Endothelial cell of umbilical vein (primary cell): ENCODE measurements around the gene MPG. TPM values are rescaled to one million over a fixed set of nuclear protein-coding genes. Genes with fewer than 3 reads are reported as not detected.
A peak's percentile ranks its signal among the peaks of the same experiment; 100 is the strongest.

Experiments used
- BruUV-seq: library from RNA; stranded (reverse); fragments of 400-500 nt; replicated peaks from 2 replicates; lab custom pipeline; 2021; lab: Mats Ljungman, UMichigan
- CTCF ChIA-PET: fragments of 300-600, 350-600 bp; sonication (Branson Sonifier 250); formaldehyde crosslinking; loops from one replicate; lab custom pipeline; 2021; ENCODE audit warnings: antibody characterized with exemption, inconsistent platforms; lab: Charles Lee
- POLR2A ChIA-PET: fragments of 300-600, 350-600 bp; sonication (Branson Sonifier 250); formaldehyde crosslinking; loops from one replicate; lab custom pipeline; 2021; ENCODE audit warnings: antibody characterized with exemption, inconsistent platforms; lab: Charles Lee
- DNase-seq: peaks from one replicate; pipeline ENCODE4 v3.0.0-alpha.2; 2011; ENCODE audit warnings: low read depth, low spot score
- FAIRE-seq: peaks from 2 replicates; lab custom pipeline; 2011; peaks lifted over from hg19 to GRCh38; lab: Jason Lieb, UNC
- H2AFZ ChIP-seq: 2 replicates; pipeline ENCODE4 v1.6.0; 2012; ENCODE audit warnings: low read depth, low read length, control low read depth, inconsistent platforms
- H3K27ac ChIP-seq: 2 replicates; pipeline ENCODE4 v1.5.1; 2011; ENCODE audit warnings: low read depth, mild to moderate bottlenecking, control low read depth, low read length, moderate library complexity; ENCODE audit not compliant: insufficient read depth
- H3K27me3 ChIP-seq, 2 experiments: 2 replicates each; pipeline versions ENCODE4 v1.6.0 to v1.6.1; 2011; ENCODE audit warnings: low read length in 2 of 2, mixed read lengths in 1 of 2; ENCODE audit not compliant: control insufficient read depth in 2 of 2, insufficient read depth in 2 of 2
- H3K36me3 ChIP-seq, 2 experiments: 2 replicates in 1 of 2; 3 replicates in 1 of 2; pipeline ENCODE4 v1.5.1; 2011; ENCODE audit warnings: low read length in 2 of 2, mild to moderate bottlenecking in 1 of 2, moderate library complexity in 1 of 2; ENCODE audit not compliant: control insufficient read depth in 2 of 2, insufficient read depth in 2 of 2; ENCODE audit errors: extremely low read depth in 1 of 2
- H3K4me1 ChIP-seq: 3 replicates; pipeline ENCODE4 v1.5.1; 2011; ENCODE audit warnings: mild to moderate bottlenecking, low read length; ENCODE audit not compliant: control insufficient read depth, insufficient read depth; ENCODE audit errors: extremely low read depth
- H3K4me2 ChIP-seq: 2 replicates; pipeline ENCODE4 v1.6.1; 2011; ENCODE audit warnings: low read length, control low read depth, mixed read lengths; ENCODE audit not compliant: insufficient read depth
- H3K4me3 ChIP-seq, 3 experiments: fragments of 200-600 bp in 1 of 3; sonication (generic), shearing (Covaris generic) in 1 of 3; replicated peaks in 1 of 3; 2 replicates each; pipeline ENCODE4 v1.5.1; 2011 to 2016; ENCODE audit warnings: control low read depth in 3 of 3, low read length in 3 of 3, mild to moderate bottlenecking in 2 of 3, inconsistent platforms in 1 of 3, low read depth in 1 of 3, moderate library complexity in 1 of 3; ENCODE audit not compliant: insufficient read depth in 1 of 3
- H3K79me2 ChIP-seq: 2 replicates; pipeline ENCODE4 v1.6.0; 2012; ENCODE audit warnings: low read length, inconsistent platforms; ENCODE audit not compliant: control insufficient read depth, insufficient read depth
- H3K9ac ChIP-seq: replicated peaks from 2 replicates; pipeline ENCODE3; 2011; ENCODE audit warnings: low read length, control low read depth; ENCODE audit not compliant: insufficient read depth; ENCODE audit errors: extremely low read depth
- H3K9me1 ChIP-seq: replicated peaks from 3 replicates; pipeline ENCODE4 v1.6.0; 2011; ENCODE audit warnings: mild to moderate bottlenecking, low read length; ENCODE audit not compliant: control insufficient read depth, insufficient read depth; ENCODE audit errors: extremely low read depth
- H3K9me3 ChIP-seq: replicated peaks from 2 replicates; pipeline ENCODE4 v1.5.1; 2012; ENCODE audit warnings: low read length, inconsistent platforms; ENCODE audit not compliant: control insufficient read depth, insufficient read depth
- H4K20me1 ChIP-seq: replicated peaks from 2 replicates; pipeline ENCODE3; 2011; ENCODE audit warnings: mild to moderate bottlenecking, low read length; ENCODE audit not compliant: control insufficient read depth, insufficient read depth; ENCODE audit errors: extremely low read depth
- CTCF ChIP-seq, 2 donors: IDR thresholded peaks; 1 replicate in 1 of 2; 2 replicates in 1 of 2; pipeline ENCODE4 v1.5.1; 2011; ENCODE audit warnings: low read length in 2 of 2, mild to moderate bottlenecking in 2 of 2, moderate library complexity in 2 of 2, control low read depth in 1 of 2, inconsistent platforms in 1 of 2, low read depth in 1 of 2; ENCODE audit not compliant: insufficient read depth in 1 of 2; ENCODE audit errors: extremely low read depth in 1 of 2
- EZH2 ChIP-seq: IDR thresholded peaks from 2 replicates; pipeline ENCODE4 v1.6.1; 2012; ENCODE audit warnings: borderline replicate concordance, low read depth, mild to moderate bottlenecking, moderate library complexity, low read length, inconsistent platforms; ENCODE audit not compliant: severe bottlenecking
- FOS ChIP-seq: IDR thresholded peaks from 2 replicates; pipeline ENCODE4 v1.6.1; 2011; ENCODE audit warnings: mild to moderate bottlenecking, low read length, moderate library complexity, borderline replicate concordance; ENCODE audit not compliant: insufficient read depth
- GATA2 ChIP-seq: IDR thresholded peaks from 2 replicates; pipeline ENCODE4 v1.7.0; 2011; ENCODE audit warnings: low read depth, mild to moderate bottlenecking, moderate library complexity, mixed read lengths, low read length; ENCODE audit not compliant: insufficient read length, insufficient read depth
- JUN ChIP-seq: IDR thresholded peaks from 2 replicates; pipeline ENCODE4 v1.6.1; 2011; ENCODE audit warnings: borderline replicate concordance, low read depth; ENCODE audit not compliant: insufficient read length, insufficient read depth
- MAX ChIP-seq: IDR thresholded peaks from 2 replicates; pipeline ENCODE4 v1.6.1; 2011; ENCODE audit not compliant: insufficient read depth, insufficient read length
- MYC ChIP-seq: IDR thresholded peaks from one replicate; pipeline ENCODE4 v1.6.1; 2011; ENCODE audit warnings: mild to moderate bottlenecking, low read depth, low read length
- POLR2A ChIP-seq: IDR thresholded peaks from 2 replicates; pipeline ENCODE4 v1.6.1; 2012; ENCODE audit warnings: low read depth, mild to moderate bottlenecking, control low read depth, low read length
- POLR2AphosphoS5 ChIP-seq: IDR thresholded peaks from 2 replicates; pipeline ENCODE4 v1.6.1; 2012; ENCODE audit warnings: low read depth, mild to moderate bottlenecking, control low read depth, low read length, moderate library complexity; ENCODE audit not compliant: insufficient read depth
- dilution Hi-C: fragments of 300-500 bp; cut with MboI; formaldehyde crosslinking; loops from one replicate; pipeline ENCODE4 v1.15.0; 2019; ENCODE audit warnings: low sequenced_read_pairs; ENCODE audit not compliant: extremely low pct_ligation_motif_present
- intact Hi-C: fragments of 100-400 bp; cut with micrococcal nuclease; formaldehyde crosslinking; loops from one replicate; pipeline ENCODE4 v1.10.0; 2022
- polyA plus RNA-seq, 4 experiments: library from polyadenylated mRNA; depleted of rRNA in 3 of 4; stranded (reverse) in 3 of 4; unstranded in 1 of 4; fragments of >200 nt; gene quantifications; 2 replicates each; pipeline versions ENCODE4 v1.2.1 to v1.2.3, GENCODE V29; 2011 to 2012; ENCODE audit warnings: missing spikeins in 1 of 4
- total RNA-seq: library from RNA; stranded (reverse); gene quantifications from 2 replicates; pipeline ENCODE4 v1.2.3, GENCODE V29; 2021

MPG gene
- total and polyA plus RNA-seq, 2 donors (not counting 3 experiments of a cell fraction or from before 2014, with no cell fraction given), result 70.5 to 140 TPM

DNA sequence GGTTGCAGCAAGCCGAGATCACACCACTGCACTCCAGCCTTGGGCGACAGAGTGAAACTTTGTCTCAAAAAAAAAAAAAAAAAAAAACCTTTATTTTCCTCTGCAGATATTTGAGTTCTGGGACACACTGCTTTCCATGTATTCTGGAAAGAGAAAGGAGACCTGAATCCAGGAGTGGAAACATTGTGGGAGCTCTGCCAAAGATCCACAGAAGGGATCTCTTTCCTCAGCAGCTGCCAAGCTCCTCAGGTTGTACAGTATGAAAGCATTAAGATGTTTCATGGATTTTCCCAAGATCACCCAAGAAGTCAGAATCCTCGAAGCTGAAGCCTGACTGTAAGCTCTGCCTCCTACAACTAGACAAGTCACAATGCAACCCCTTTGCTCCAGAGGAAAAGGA is 47.0 kb downstream of the MPG start:
- Histone ChIP-seq H3K4me1 (no peaks in the 10 kb centered on the region), H3K4me3 (no peak overlapping the region), H3K9me3 (no peaks in the 10 kb centered on the region), H3K36me3 (peaks cover 0 to 5% of the 10 kb centered on the region in 2 experiments), H3K9ac (no peak overlapping the region), H3K27me3 (no peaks in the 10 kb centered on the region), H2AFZ (no peak overlapping the region), H3K27ac (no peak overlapping the region), H4K20me1 (no peaks in the 10 kb centered on the region), H3K79me2 (no peaks in the 10 kb centered on the region), H3K4me2 (no peak overlapping the region), H3K9me1 (no peaks in the 10 kb centered on the region)
- BruUV-seq, result no TSS peak
- ChIA-PET CTCF (interaction anchor here (1.4 kb wide), 1 partner anchor 18 kb away, joined by 7 read pairs; no protein-coding TSS in a partner anchor), POLR2A (no interaction called here)
- DNase-seq (no peak), FAIRE-seq (peak; percentile 38)
- dilution Hi-C loops (no loop called here), intact Hi-C loops (no loop called here)
- TF ChIP-seq JUN (no peak), MAX (no peak), MYC (no peak), CTCF (IDR thresholded peaks at IDR 0.05; ENCODE audit: extremely low read depth in 1 of 2, insufficient read depth in 1 of 2, low read depth in 1 of 2, low read length in 2 of 2) (no peak), GATA2 (no peak), FOS (no peak), POLR2AphosphoS5 (no peak), EZH2 (no peak), POLR2A (no peak)
